ENCODE data around the gene FUOM.
A peak's percentile ranks its signal among the peaks of the same experiment; 100 is the strongest.

The FUOM gene, protein sequence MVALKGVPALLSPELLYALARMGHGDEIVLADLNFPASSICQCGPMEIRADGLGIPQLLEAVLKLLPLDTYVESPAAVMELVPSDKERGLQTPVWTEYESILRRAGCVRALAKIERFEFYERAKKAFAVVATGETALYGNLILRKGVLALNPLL

DNA sequence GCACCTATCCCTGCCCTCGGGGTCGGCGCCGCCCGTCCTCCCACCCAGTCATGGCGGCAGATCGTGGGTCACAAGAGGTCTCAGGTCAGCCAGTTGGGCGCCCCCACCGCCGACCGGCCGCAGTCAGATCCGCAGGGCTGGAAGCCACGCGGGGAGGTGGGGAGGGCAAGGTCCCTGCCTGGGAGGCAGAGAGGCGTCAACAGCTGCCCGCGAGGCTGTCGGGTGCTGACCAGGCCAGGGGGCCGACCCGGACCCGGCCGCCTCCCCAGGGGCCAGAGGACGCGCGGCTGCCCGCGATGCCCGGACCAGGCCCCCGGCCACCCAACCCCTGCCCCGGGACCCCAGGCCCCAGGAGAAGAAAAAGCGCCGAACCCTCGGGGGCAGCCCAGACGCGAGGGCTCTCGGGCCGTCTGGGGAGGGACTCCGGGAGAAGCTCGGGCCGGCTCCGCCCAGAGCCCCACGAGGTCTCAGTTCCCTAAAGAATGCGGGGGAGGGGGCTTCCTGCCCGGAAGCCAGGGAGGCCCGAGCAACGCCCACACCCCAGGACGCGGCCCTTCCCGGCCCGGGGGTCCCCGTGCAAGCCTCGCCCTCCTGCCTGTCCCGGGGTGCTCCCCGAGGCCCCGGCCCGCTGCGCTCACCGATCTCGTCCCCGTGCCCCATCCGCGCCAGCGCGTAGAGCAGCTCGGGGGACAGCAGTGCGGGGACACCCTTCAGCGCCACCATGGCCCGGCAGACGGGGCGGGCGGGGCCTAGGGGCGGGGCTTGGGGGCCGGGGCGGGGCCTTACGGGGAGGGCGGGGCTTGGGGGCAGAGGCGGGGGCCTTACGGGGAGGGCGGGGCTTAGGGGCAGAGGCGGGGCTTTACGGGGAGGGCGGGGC, at the start of gene FUOM:
TSS of gene FUOM (minus strand) at position 735 of the 877 bp plus-strand sequence. CDS start at position 723, 12 bp downstream.
- DNase-seq (ENCODE audit: low spot score): peak; percentile 58

DNA sequence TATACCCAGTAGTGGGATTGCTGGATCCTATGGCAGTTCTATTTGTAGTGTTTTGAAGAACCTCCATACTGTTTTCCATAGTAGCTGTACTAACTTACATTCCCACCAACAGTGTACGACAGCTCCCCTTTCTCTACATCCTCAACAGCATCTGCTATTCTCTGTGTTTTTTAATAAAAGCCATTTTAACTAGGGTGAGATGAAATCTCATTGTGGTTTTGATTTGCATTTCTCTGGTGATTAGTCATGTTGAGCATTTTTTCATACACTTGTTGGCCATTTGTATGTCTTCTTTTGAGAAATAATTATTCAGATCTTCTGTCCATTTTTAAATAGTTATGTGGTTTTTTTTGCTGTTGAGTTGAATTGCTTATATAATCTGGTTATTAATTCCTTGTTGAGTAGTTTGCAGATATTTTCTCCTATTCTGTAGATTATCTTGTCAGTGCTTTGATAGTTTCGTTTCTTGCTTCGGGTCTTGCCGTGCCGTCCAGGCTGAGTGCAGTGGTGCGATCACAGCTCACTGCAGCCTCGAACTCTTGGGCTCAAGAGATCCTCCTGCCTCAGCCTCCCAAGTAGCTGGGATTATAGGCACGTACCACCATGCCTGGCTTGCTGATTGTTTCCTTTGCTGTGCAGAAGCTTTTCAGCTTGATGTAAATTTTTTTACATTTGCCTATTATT, 48.2 kb upstream of the FUOM start:
- DNase-seq (ENCODE audit: low spot score): no peak

DNA sequence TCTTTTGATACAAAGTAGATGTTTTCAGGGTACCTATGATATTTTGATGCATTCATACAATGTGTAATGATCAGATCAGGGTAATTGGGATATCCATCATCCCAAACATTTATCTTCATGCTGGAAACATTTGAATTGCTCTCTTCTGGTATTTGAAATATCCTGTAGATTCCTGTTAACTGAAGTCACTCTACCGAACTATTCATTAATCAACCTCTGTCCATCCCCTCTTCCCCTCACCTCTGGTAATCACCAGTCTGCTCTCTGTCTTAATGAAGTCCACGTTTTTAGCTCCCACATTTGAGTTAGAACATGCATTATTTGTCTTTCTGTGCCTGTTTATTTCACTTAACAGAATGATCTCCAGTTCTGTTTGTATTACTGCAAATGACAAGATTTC, 47.5 kb upstream of the FUOM start:
- no peak for DNase-seq (ENCODE audit: low spot score)

DNA sequence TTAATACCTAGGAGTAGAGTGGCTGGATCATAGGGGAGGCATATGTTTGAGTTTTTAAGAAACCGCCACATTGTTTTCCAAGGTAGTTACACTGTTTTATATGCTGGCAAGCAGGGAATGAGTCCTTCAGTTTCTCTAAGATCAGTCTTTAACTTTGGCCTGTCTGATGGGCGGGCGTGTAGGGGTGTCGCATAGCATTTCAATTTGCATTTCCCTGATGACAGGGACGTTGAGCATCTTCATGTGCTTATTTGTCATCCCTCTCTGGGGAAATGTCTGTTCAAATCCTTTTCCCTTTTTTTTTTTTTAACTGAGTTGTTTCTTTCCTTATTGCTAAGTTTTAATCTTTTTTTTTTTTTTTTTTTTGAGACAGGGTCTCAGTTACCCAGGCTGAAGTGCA, 46.0 kb upstream of the FUOM start:
- no peak for DNase-seq (ENCODE audit: low spot score)

DNA sequence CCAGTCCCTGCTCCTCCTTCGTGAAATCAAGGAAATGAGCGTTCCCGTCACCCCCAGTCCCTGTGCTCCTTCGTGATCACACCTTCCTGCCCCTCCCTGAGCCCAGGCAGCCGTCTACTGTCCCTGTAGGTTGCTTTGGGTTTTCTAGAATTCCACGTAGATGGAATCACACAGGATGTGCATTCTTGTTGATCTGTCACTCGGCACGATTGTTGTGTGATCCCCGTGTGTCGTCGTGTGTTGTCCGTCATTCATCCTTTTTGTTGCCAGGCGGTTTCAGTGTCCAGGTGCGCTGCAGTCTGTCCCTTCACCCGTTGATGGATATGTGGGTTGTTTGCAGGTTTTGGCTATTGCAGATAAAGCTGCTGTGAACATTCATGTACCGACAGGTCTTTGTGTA, 45.5 kb upstream of the FUOM start:
- DNase-seq (ENCODE audit: low spot score): no peak

DNA sequence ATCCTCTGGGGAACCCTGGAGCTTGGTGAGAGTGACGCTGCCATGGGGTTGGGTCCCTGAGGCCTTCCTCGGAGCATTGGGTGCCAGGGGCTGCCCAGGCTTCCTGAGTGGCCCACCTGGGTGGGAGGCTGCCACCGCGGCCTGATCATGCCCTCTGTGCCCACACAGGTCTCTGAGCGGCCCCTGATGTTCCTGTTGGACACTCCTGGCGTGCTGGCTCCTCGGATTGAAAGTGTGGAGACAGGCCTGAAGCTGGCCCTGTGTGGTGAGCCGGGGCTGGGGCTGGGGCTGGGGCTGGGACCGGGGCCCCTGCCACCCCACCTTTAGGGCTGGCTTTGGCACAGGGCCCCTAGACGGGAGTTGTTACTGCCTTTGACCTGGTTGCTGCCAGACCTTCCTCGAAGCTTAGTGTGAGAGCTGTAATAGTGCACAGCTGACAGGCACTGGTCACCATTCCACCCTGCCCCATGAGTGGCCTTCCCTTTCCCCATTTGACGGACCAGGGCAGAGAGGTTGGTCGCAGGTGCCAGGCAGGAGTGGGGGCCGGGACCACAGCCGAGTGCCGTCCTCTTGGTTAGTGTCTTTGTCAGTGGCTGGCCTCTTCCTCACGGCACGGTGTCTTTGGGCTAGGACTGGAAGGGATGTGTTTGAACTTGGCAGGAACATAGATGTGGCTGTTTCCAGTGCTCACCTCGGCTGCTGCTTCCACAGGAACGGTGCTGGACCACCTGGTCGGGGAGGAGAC, 44.3 kb upstream of the FUOM start:
- DNase-seq (ENCODE audit: low spot score): no peak

DNA sequence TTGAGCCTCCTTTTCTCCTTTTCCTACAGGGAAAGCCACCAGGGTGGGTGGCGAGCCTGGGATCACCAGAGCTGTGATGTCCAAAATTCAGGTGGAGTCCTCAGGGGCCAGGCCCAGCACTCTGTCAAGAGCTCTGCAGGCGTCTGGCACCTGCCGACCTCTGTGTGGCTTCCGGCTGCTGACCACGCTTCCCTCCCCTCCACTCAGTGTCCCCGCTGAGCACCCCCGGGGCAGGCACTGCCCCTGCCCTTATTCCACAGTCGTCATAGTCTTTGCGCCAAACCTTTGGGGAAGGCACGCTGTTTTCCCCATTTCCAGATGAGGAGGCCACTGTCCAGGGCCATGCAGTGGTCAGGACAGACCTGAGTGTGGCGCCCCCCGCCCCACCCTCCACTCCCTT, 43.7 kb upstream of the FUOM start:
- no peak for DNase-seq (ENCODE audit: low spot score)

DNA sequence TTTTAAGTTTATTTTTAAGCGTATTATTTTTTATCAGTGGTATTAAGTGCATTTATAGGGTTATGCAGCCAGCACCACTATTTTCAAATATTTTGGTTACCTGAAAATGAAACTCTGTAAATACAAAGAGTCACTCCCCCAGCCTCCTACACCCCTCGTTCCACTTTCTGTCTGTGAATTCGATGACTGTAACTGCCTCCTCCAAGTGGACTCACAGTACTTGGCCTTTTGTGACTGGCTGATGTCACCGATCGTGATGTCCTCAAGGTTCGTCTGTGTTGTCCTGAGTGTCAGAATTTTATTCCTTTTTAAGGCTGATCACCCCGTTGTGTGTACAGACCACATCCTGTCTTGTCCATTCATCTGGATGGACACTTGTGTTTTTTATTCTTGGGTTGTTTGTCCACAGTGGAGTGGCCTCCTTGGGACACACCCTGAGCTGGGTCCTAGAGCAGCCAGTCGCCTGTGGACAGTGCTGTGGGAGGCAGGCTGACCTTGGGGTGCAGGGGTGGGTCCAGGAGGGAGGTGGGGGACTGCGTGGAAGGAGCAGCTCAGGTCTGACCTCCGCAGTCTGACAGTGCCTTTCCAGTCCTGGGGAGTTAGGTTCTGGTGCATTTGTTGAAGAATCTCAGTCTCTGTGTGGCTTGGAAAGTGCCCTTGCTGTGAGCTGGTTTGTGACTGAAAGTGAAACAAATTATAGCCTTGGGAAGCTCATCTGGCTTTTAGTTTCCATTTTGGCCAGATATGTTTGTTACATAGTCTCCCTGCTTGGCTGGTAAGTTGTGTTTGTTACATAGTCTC, 43.0 kb upstream of the FUOM start:
- DNase-seq (ENCODE audit: low spot score): no peak

DNA sequence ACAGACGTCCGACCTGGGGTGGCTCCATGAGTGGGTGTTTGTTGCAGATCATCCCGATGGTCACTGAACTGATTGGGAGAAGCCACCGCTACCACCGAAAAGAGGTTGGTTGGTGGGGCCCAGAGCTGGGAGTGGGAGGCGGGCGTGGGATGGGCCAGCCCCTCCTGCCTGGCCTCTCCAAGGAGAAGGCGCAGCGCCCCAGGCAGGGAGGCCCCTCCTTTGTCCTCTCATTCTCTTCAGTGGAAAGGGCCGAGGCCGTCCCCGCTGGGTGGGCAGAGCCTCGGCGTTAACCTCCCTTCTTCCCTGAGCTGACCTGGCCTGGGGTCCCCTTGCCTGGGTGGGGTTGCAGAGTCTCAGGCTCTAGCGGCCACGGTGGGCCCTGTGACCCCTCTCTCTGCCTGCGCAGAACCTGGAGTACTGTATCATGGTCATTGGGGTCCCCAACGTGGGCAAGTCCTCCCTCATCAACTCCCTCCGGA, 41.3 kb upstream of the FUOM start:
- no peak for DNase-seq (ENCODE audit: low spot score)

DNA sequence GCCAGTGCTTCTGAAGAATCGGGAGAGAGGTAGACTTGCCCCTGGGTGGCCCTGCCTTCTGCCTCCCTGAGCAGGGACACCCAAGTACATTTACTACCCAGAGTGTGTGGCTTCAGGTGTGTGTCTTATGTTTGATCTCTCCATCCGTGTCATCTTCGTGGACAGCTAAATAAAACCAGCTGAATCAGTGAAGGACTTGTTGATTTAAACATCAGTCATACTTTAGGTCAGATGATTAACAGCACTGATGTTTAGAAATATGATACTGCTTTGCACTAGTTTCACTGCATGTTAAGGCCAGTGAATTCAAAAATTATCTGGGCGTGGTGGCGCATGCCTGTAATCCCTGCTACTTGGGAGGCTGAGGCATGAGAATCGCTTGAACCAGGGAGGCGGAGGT, 40.1 kb upstream of the FUOM start:
- DNase-seq (ENCODE audit: low spot score): no peak

DNA sequence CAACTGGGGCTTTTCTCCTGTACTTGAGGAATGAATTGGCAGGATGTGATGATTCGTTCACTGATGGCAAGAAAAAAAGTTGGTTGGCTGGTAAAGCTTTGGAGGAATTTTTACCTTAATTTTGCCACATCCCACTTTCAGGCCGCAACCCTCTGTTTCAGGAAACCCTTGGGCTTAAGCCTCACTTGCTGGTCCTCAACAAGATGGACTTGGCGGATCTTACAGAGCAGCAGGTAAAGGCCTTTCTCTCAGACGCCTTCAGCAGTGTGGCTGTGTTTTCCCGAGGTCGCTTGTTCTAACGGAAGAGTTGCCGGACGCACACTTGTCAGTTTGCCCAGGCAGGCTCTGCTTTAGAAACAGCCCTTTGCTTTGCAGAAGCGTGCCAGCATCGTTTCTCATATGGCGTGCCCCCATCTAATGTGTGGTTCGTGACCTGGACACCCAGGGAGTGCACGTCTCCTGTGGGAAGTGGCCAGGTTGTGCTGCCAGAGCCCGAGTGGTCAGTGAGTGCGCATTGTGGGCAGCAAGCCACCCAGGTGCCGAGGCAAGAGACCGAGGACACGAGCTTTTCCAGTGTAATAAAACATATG, 38.3 kb upstream of the FUOM start:
- no peak for DNase-seq (ENCODE audit: low spot score)

DNA sequence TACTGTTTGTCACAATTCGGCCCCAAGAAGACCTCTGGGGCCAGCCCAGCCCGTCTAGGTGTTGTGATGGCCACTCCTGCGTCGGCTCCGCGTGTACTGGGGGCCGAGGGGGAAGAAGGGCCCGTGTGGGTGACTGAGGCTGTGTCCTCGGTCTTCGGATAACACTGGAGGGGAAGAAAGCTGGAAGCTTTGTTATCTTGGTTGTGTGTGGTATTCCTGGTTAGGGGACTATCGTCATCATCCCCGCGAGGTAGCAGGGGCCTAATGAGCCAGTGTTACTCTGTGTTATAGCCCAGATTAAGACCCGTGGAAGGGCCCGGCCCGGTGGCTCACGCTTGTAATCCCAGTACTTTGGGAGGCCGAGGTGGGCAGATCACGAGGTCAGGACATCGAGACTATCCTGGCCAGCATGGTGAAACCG, 37.0 kb upstream of the FUOM start:
- DNase-seq (ENCODE audit: low spot score): no peak

DNA sequence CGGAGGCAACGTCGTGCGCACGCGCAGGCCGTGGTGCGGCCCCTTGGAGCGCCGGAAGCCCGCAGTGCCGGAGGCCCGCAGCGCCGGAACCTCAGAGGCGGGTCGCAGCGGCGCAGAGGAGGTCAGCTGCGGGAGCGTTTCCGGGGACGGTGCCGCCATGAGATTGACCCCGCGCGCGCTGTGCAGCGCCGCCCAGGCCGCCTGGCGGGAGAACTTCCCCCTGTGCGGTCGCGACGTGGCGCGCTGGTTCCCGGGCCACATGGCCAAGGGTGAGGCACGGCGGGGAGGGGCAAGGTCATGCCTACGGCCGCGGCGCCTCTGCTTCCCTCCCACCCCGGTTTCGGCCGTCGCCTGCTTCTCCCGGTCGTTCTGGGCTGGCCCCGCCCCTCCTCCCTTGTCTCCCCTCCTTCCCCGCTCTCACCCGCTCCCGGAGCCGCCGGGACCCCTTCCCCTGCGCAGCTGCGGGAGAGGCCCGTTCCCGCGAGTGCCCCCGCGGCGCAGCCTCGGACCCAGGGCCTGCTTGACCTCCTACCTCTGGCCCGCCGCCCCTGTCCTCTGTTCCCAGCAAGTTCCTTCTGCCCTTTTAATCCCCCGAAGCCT, 36.3 kb upstream of the FUOM start, which contains the start of gene MTG1:
TSS of gene MTG1 (plus strand) at position 94 of the 600 bp plus-strand sequence. CDS start at position 158, 64 bp downstream.
- DNase-seq (ENCODE audit: low spot score): peak; percentile 89

DNA sequence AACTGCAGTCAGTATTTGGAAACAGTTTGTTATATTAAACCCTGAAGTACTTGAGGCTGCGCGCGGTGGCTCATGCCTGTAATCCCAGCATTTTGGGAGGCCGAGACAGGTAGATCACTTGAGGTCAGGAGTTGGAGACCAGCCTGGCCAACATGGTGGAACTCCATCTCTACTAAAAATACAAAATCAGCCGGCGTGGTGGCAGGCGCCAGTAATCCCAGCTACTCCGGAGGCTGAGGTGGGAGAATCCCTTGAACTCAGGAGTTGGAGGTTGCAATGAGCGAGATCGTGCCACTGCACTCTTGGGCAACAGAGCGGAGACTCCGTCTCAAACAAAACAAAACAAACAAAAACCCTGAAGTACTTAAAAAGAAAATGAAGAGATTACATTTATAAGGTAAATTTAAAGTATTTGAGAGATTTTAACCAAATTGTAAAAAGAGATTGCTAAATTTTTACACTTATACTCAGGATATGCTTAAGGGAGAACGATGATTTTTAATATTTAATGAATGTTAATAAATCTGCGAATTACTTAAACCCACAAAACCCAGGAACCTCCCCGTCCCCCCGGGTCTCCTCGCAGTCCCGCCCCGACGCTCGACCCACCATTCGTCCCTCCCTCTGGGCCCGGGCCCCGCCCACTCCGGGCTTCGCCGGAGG, 35.7 kb upstream of the FUOM start:
- no peak for DNase-seq (ENCODE audit: low spot score)

DNA sequence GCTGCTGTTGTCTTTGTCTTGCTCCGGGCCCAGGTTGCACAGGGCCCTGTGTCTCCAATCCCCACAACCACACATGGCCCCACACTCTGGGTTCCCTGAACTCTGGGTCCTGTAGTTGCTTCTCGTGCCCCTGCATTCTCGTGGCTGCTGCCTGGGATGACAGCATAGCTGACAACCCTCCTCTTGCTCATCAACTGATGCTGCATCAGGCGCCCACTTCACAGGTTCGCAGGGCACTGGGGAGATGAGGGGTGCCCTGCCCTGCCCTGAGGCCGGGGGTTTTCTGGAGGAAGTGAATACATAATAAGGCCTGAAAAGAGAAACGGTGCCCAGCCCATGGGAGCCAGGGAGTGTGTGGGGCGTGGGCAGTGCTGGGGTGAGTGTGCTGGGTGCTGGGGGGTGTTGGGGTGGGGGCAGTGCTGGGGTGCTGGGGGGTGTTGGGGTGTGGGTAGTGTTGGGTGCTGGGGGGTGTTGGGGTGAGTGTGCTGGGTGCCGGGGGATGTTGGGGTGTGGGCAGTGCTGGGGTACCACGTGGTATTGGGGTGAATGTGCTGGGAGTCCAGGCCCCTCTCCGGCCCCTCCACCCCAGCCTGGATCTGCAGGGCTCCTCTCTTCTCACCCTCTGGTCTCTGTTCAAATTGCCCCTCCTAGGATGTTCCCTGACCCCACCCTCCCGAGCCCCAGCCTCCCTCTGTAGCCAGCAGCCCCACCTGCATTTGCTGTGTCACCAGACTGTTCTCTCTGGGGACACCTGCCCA, 34.1 kb upstream of the FUOM start:
- DNase-seq (ENCODE audit: low spot score): no peak

DNA sequence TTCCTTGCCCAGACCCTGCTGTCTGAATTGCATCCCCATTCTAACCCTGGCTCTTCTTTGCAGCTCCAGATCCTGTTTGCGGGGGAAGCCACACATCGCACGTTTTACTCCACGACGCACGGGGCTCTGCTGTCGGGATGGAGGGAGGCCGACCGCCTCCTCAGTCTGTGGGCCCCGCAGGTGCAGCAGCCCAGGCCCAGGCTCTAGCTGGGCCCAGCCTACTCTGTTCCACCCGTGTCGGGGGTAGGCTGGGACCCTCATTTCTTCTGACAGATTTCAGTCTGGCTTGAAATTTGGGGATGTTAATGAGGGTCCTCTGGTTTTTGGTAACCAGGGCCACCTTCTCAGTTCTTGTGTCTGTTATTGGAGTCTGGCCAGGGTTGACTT, 33.4 kb upstream of the FUOM start:
- no peak for DNase-seq (ENCODE audit: low spot score)

DNA sequence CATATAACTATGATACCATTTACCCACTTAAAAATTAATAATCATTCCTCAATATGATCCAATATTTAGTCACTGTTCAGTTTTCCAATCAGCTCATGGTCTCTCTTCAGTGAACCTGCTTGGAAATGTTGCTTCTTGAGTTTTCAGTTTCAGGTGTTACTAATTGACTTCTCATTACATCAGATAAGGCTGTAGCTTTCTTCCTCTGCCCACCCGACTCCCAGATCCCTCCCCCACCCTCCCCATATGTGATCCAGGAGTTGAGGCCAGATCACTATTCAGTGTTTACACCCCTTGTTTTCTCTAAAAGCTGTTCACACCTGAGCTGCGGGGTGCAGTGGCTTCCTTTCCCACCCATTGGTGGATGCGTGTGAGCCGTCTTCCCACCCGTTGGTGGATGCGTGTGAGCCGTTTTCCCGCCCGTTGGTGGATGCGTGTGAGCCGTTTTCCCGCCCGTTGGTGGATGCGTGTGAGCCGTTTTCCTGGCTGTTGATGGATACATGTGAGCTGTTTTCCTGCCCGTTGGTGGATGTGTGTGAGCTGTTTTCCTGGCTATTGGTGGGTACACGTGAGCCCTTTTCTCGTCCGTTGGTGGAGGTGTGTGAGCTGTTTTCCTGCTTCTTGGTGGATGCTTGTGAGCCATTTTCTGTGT, 32.9 kb upstream of the FUOM start:
- DNase-seq (ENCODE audit: low spot score): no peak

DNA sequence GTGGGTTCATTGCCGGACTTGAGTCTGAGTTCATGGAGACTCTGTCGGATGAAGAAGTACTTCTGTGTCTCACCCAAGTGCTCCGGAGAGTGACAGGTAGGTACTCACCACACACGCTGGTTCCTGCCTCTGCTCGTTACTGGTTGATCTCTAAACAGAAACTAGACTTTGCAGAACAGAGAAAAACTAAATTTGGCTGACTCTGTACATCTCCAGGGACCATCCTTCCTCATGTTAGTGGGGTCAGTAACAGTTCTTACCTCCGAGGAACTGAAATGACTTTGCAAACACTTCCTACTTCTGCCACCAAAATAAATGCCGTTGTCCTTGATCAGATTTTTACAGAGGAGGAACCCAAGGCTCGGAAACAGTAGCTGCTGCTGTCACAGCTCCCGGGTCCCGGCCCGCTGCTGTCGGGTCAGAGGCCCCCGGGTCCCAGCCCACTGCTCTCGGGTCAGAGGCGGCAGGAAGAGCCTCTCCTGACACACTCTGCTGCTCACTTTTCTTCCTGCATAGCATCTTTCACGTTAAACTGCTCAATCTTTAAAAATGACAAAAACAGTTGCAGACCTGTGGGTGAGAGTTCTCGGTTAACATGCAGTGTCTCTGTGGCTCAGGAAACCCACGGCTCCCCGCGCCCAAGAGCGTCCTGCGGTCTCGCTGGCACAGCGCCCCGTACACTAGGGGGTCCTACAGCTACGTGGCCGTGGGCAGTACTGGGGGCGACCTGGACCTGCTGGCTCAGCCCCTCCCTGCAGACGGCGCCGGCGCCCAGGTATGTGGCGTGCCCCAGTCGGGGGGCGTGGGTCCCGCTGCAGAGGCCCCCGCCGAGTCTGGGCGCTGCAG, 31.4 kb upstream of the FUOM start:
- no peak for DNase-seq (ENCODE audit: low spot score)

All from SW480 (cell line).